ENCODE measurements around the gene ADGRB3. TPM values are rescaled to one million over a fixed set of nuclear protein-coding genes. Genes with fewer than 3 reads are reported as not detected.

The ADGRB3 gene
- total RNA-seq, 1 experiment from 2014 or later = 0.09 TPM

DNA sequence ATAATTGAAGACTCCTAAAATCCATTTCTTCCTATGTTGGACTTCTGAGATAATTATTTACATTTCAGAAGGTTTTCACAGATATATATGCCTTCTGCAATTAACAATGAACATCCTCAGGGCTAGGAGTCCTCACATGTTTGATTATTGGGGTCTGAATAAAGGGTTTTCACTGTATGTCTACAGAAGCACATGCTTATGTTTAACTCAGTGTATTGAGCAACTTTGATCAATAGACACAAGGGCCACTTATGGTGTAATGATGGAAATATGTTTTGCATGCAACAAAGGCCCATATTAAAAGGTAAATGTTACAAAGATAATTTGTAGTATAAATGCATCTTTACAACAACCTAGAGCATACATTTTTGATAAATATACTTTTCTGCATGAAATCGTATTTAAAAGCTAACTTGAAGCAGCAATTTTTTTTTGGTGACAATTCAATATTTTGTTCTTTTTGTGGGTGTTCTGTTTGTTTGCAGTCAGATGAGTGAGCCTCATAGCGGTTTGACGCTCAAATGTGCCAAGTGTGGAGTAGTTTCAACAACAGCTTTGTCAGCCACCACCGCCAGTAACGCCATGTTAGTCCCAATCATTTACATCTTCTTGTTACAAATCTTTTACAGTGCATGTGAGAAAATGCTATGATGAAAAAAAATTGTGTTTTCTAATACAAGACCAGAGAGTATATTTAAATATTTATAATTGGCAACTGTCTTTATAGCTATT is 703.5 kb downstream of the ADGRB3 start:
- TF ChIP-seq, protein P1, sequence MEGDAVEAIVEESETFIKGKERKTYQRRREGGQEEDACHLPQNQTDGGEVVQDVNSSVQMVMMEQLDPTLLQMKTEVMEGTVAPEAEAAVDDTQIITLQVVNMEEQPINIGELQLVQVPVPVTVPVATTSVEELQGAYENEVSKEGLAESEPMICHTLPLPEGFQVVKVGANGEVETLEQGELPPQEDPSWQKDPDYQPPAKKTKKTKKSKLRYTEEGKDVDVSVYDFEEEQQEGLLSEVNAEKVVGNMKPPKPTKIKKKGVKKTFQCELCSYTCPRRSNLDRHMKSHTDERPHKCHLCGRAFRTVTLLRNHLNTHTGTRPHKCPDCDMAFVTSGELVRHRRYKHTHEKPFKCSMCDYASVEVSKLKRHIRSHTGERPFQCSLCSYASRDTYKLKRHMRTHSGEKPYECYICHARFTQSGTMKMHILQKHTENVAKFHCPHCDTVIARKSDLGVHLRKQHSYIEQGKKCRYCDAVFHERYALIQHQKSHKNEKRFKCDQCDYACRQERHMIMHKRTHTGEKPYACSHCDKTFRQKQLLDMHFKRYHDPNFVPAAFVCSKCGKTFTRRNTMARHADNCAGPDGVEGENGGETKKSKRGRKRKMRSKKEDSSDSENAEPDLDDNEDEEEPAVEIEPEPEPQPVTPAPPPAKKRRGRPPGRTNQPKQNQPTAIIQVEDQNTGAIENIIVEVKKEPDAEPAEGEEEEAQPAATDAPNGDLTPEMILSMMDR (IDR thresholded peaks at IDR 0.05; ENCODE audit: unreplicated experiment) = no peak
- DNase-seq = no peak
- Mint-ChIP-seq H3K27ac (ENCODE audit: unreplicated experiment) (no peak overlapping the region), H3K36me3 (ENCODE audit: insufficient read depth, unreplicated experiment) (no peaks in the 10 kb centered on the region), H3K9me3 (ENCODE audit: low read depth, unreplicated experiment) (no peaks in the 10 kb centered on the region), H3K27me3 (ENCODE audit: unreplicated experiment) (no peaks in the 10 kb centered on the region), H3K4me3 (ENCODE audit: low read depth, unreplicated experiment) (no peak overlapping the region), H3K4me1 (ENCODE audit: low read depth, unreplicated experiment) (no peaks in the 10 kb centered on the region)
- no TSS peak for BruUV-seq (replicated peaks)
- intact Hi-C loops (cut with micrococcal nuclease; ENCODE audit: unreplicated experiment) = no loop called here
- CTCF ChIA-PET = no interaction called here

DNA sequence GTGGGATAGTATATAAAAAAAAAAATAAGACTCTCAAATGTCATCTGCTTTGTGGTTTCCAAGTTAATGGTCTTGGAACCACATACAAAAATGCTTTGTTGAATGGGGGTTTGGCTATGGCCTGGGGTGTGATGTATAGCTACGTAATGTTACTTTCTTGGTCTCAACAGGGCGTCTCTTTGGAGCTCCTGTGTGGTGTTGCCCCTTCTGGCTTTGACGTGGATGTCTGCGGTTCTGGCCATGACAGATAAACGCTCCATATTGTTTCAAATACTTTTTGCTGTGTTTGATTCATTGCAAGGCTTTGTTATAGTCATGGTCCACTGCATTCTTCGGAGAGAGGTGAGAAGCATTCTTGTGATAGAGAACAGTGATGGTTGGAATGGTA is 704.1 kb downstream of the ADGRB3 start:
- intact Hi-C loops (cut with micrococcal nuclease; ENCODE audit: unreplicated experiment) = no loop called here
- CTCF ChIA-PET = no interaction called here
- H3K27ac Mint-ChIP-seq (ENCODE audit: unreplicated experiment) = no peak overlapping the region
- no peaks in the 10 kb centered on the region for H3K4me1 Mint-ChIP-seq (ENCODE audit: low read depth, unreplicated experiment)
- H3K36me3 Mint-ChIP-seq (ENCODE audit: insufficient read depth, unreplicated experiment) = no peaks in the 10 kb centered on the region
- no TSS peak for BruUV-seq (replicated peaks)
- no peak for DNase-seq
- H3K27me3 Mint-ChIP-seq (ENCODE audit: unreplicated experiment) = no peaks in the 10 kb centered on the region
- TF ChIP-seq, protein P1 (IDR thresholded peaks at IDR 0.05; ENCODE audit: unreplicated experiment) = no peak
- no peak overlapping the region for H3K4me3 Mint-ChIP-seq (ENCODE audit: low read depth, unreplicated experiment)
- H3K9me3 Mint-ChIP-seq (ENCODE audit: low read depth, unreplicated experiment) = no peaks in the 10 kb centered on the region

GRCh38 chr6:69340196-69340595 is 705.1 kb downstream of the ADGRB3 start:
- no peak for DNase-seq
- TF ChIP-seq, protein P1 (IDR thresholded peaks at IDR 0.05; ENCODE audit: unreplicated experiment) = no peak
- no TSS peak for BruUV-seq (replicated peaks)
- H3K9me3 Mint-ChIP-seq (ENCODE audit: low read depth, unreplicated experiment) = peaks cover 2% of the 10 kb centered on the region
- H3K4me3 Mint-ChIP-seq (ENCODE audit: low read depth, unreplicated experiment) = no peak overlapping the region
- H3K36me3 Mint-ChIP-seq (ENCODE audit: insufficient read depth, unreplicated experiment) = no peaks in the 10 kb centered on the region
- intact Hi-C loops (cut with micrococcal nuclease; ENCODE audit: unreplicated experiment) = no loop called here
- no peaks in the 10 kb centered on the region for H3K27me3 Mint-ChIP-seq (ENCODE audit: unreplicated experiment)
- no peaks in the 10 kb centered on the region for H3K4me1 Mint-ChIP-seq (ENCODE audit: low read depth, unreplicated experiment)
- no peak overlapping the region for H3K27ac Mint-ChIP-seq (ENCODE audit: unreplicated experiment)
- CTCF ChIA-PET = no interaction called here

GRCh38 chr6:69343851-69344250 is 708.8 kb downstream of the ADGRB3 start:
- no TSS peak for BruUV-seq (replicated peaks)
- H3K27ac Mint-ChIP-seq (ENCODE audit: unreplicated experiment) = no peak overlapping the region
- TF ChIP-seq, protein P1 (IDR thresholded peaks at IDR 0.05; ENCODE audit: unreplicated experiment) = no peak

More at GRCh38 chr6:69343851-69344250, 708.8 kb downstream of the ADGRB3 start:
- no peaks in the 10 kb centered on the region for H3K4me1 Mint-ChIP-seq (ENCODE audit: low read depth, unreplicated experiment)
- H3K27me3 Mint-ChIP-seq (ENCODE audit: unreplicated experiment) = no peaks in the 10 kb centered on the region
- CTCF ChIA-PET = no interaction called here
- DNase-seq = no peak
- peaks cover 4% of the 10 kb centered on the region for H3K9me3 Mint-ChIP-seq (ENCODE audit: low read depth, unreplicated experiment)
- intact Hi-C loops (cut with micrococcal nuclease; ENCODE audit: unreplicated experiment) = no loop called here
- H3K36me3 Mint-ChIP-seq (ENCODE audit: insufficient read depth, unreplicated experiment) = no peaks in the 10 kb centered on the region
- no peak overlapping the region for H3K4me3 Mint-ChIP-seq (ENCODE audit: low read depth, unreplicated experiment)

All from Calu3 (cell line).